GM12878 (cell line): Measurements from ENCODE around the gene IL1B. TPM values are rescaled to one million over a fixed set of nuclear protein-coding genes. Genes with fewer than 3 reads are reported as not detected.

ENCODE experiments used
- ATAC-seq: fragments of 200-7000 bp; cut with Tn5 transposase; 3 replicates; pipeline ENCODE4 v1.9.1; 2020; ENCODE audit warnings: mild to moderate bottlenecking, moderate library complexity
- BruUV-seq: library from RNA; stranded (reverse); fragments of 400-500 nt; replicated peaks from 2 replicates; lab custom pipeline; 2021; lab: Mats Ljungman, UMichigan
- CTCF ChIA-PET: fragments of 300-600 bp; sonication (Branson Sonifier 250); formaldehyde crosslinking; extraction: SDS; loops from one replicate; lab custom pipeline; 2021; ENCODE audit warnings: inconsistent platforms; lab: Yijun Ruan, JAX
- POLR2A ChIA-PET: fragments of 350-600 bp; formaldehyde crosslinking; extraction: SDS; loops from one replicate; lab custom pipeline; 2021; ENCODE audit warnings: inconsistent platforms; lab: Charles Lee
- RAD21 ChIA-PET: fragments of 300-600 bp; sonication (Branson Sonifier 250); formaldehyde crosslinking; loops from one replicate; lab custom pipeline; 2023; ENCODE audit warnings: antibody characterized with exemption; ENCODE audit not compliant: unreplicated experiment; lab: Charles Lee
- SMC1A ChIA-PET: fragments of 300-600 bp; sonication (Branson Sonifier 250); formaldehyde crosslinking; loops from one replicate; lab custom pipeline; 2023; ENCODE audit not compliant: unreplicated experiment, uncharacterized antibody; lab: Charles Lee
- DNase-seq: peaks from one replicate; pipeline ENCODE4 v3.0.0-alpha.2; 2011; ENCODE audit warnings: low read depth, low spot score
- FAIRE-seq: peaks from 3 replicates; lab custom pipeline; 2011; peaks lifted over from hg19 to GRCh38; lab: Jason Lieb, UNC
- H2AFZ ChIP-seq: 2 replicates; pipeline ENCODE4 v1.6.0; 2011; ENCODE audit warnings: low read depth, low read length, control low read depth; ENCODE audit not compliant: control insufficient read depth
- H3K27ac ChIP-seq: 2 replicates; pipeline ENCODE4 v1.5.1; 2011; ENCODE audit warnings: control low read depth; ENCODE audit not compliant: control insufficient read depth, insufficient read depth
- H3K27me3 ChIP-seq, 2 experiments: replicated peaks in 1 of 2; 2 replicates each; pipeline versions ENCODE4 v1.6.0 to v1.6.1; 2011; ENCODE audit warnings: low read length in 1 of 2; ENCODE audit not compliant: control insufficient read depth in 2 of 2, insufficient read depth in 2 of 2
- H3K36me3 ChIP-seq, 2 experiments: 2 replicates each; pipeline ENCODE4 v1.5.1; 2011; ENCODE audit warnings: low read length in 1 of 2; ENCODE audit not compliant: control insufficient read depth in 2 of 2, insufficient read depth in 2 of 2
- H3K4me1 ChIP-seq: 2 replicates; pipeline ENCODE4 v1.6.1; 2011; ENCODE audit warnings: mild to moderate bottlenecking, low read length, moderate library complexity, mixed read lengths; ENCODE audit not compliant: control insufficient read depth, insufficient read depth
- H3K4me2 ChIP-seq: 2 replicates; pipeline ENCODE4 v1.6.0; 2011; ENCODE audit warnings: control low read depth; ENCODE audit not compliant: control insufficient read depth, insufficient read depth
- H3K4me3 ChIP-seq: fragments of 200-600 bp; sonication (generic); 2 replicates; pipeline ENCODE4 v1.5.1; 2016
- H3K79me2 ChIP-seq: 2 replicates; pipeline ENCODE4 v1.6.0; 2011; ENCODE audit warnings: low read length; ENCODE audit not compliant: control insufficient read depth, insufficient read depth
- H3K9ac ChIP-seq: 2 replicates; pipeline ENCODE4 v1.8.0; 2011; ENCODE audit warnings: low read length, control low read depth, mixed read lengths; ENCODE audit not compliant: control insufficient read depth, insufficient read depth
- H3K9me3 ChIP-seq: replicated peaks from 3 replicates; pipeline ENCODE4 v1.5.1; 2011; ENCODE audit warnings: mild to moderate bottlenecking, low read length; ENCODE audit not compliant: control insufficient read depth, insufficient read depth
- H4K20me1 ChIP-seq: 2 replicates; pipeline ENCODE4 v1.6.0; 2011; ENCODE audit not compliant: control insufficient read depth, insufficient read depth
- BRCA1 ChIP-seq: IDR thresholded peaks from 2 replicates; pipeline ENCODE4 v1.6.1; 2011; ENCODE audit warnings: low read depth, low read length, improper control_type of control experiment
- E4F1 ChIP-seq: fragments of 450-650 bp; IDR thresholded peaks from 2 replicates; pipeline ENCODE4 v1.6.1; 2018; ENCODE audit warnings: borderline replicate concordance, mild to moderate bottlenecking; ENCODE audit not compliant: partially characterized antibody
- PAX8 ChIP-seq: fragments of 450-650 bp; IDR thresholded peaks from 2 replicates; pipeline ENCODE4 v1.6.1; 2017; ENCODE audit warnings: mild to moderate bottlenecking, moderate library complexity
- RELB ChIP-seq: fragments of 450-650 bp; IDR thresholded peaks from 2 replicates; pipeline ENCODE4 v1.6.1; 2017; ENCODE audit warnings: low read depth, mild to moderate bottlenecking, moderate library complexity
- RFX5 ChIP-seq: IDR thresholded peaks from 2 replicates; pipeline ENCODE4 v1.6.1; 2011; ENCODE audit warnings: low read depth, low read length, improper control_type of control experiment
- SMAD5 ChIP-seq: IDR thresholded peaks from 2 replicates; pipeline ENCODE4 v1.6.1; 2016; ENCODE audit warnings: antibody characterized with exemption, low read depth
- TCF3 ChIP-seq: IDR thresholded peaks from 2 replicates; pipeline ENCODE4 v1.6.1; 2012; ENCODE audit warnings: low read depth, mild to moderate bottlenecking, low read length, borderline replicate concordance; ENCODE audit not compliant: insufficient read depth
- ZBTB40 ChIP-seq: fragments of 450-650 bp; IDR thresholded peaks from 2 replicates; pipeline ENCODE4 v1.6.1; 2016; ENCODE audit warnings: mild to moderate bottlenecking, moderate library complexity, borderline replicate concordance
- ZNF592 ChIP-seq: fragments of 450-650 bp; IDR thresholded peaks from 2 replicates; pipeline ENCODE4 v1.6.1; 2017; ENCODE audit warnings: mild to moderate bottlenecking, moderate library complexity
- WGBS: methylation state at CpG from one replicate; pipeline ENCODE4 v1.1.6; 2016; ENCODE audit warnings: low lambda C conversion rate; ENCODE audit not compliant: insufficient replicate concordance, insufficient coverage; ENCODE audit errors: missing lambda C conversion rate; 5-methylcytosine and 5-hydroxymethylcytosine counted together
- in situ Hi-C: fragments of 300-500 bp; cut with MboI; formaldehyde crosslinking; loops from 9 replicates; pipeline ENCODE4 v1.14.3; 2018; ENCODE audit warnings: mixed read lengths
- intact Hi-C: fragments of 100-400 bp; cut with micrococcal nuclease; formaldehyde crosslinking; loops from one replicate; pipeline ENCODE4 v1.14.2; 2022; ENCODE audit not compliant: unreplicated experiment
- polyA plus RNA-seq, 11 experiments: library from polyadenylated mRNA; depleted of rRNA in 4 of 11; unstranded in 6 of 11; stranded (reverse) in 5 of 11; fragments of >200 nt; fragmentation: Nextera tagmentation in 4 of 11; fragmentation: Illumina TruSeq in 1 of 11; extraction: Ambion mirVana in 4 of 11; extraction: Trizol in 1 of 11; gene quantifications; 1 replicate in 1 of 11; 2 replicates in 10 of 11; pipeline versions ENCODE4 v1.2.1 to v1.2.3, GENCODE V29; 2011 to 2016; ENCODE audit warnings: inconsistent platforms in 2 of 11, missing spikeins in 2 of 11, low read depth in 1 of 11
- total RNA-seq, 4 experiments: library from RNA; depleted of rRNA in 3 of 4; stranded (reverse); fragments of >200 nt in 3 of 4; fragmentation: Illumina TruSeq in 1 of 4; extraction: Trizol in 1 of 4; gene quantifications; 2 replicates each; pipeline versions ENCODE4 v1.2.1 to v1.2.3, GENCODE V29; 2013 to 2021

IL1B gene
- total and polyA plus RNA-seq, 10 of the 15 experiments (the other 5 are each of a cell fraction or from before 2014, with no cell fraction given) = 0.20 to 1.6 (median 0.84) TPM

- intact Hi-C loops = no loop called here
- RAD21 ChIA-PET = interaction anchor here (1.5 kb wide), 1 partner anchor 97 kb away, joined by 4 read pairs; no protein-coding TSS in a partner anchor
- POLR2A ChIA-PET = no interaction called here
- BruUV-seq = no TSS peak
- CTCF ChIA-PET = interaction anchor here (1.3 to 4.8 kb wide), 2 partner anchors 43 to 98 kb away, joined by 5 to 17 read pairs; no protein-coding TSS in a partner anchor
- Histone ChIP-seq H3K9me3 (peaks cover 2% of the 10 kb centered on the region; the same call in 1 of the 3 replicates), H3K27me3 (no peaks in the 10 kb centered on the region), H3K4me2 (no peak overlapping the region), H3K4me3 (no peak overlapping the region), H3K9ac (no peak overlapping the region), H3K27ac (no peak overlapping the region), H3K4me1 (peaks cover 5% of the 10 kb centered on the region; the same call in 1 of the 2 replicates), H3K36me3 (no peaks in the 10 kb centered on the region), H2AFZ (no peak overlapping the region), H4K20me1 (no peaks in the 10 kb centered on the region), H3K79me2 (no peaks in the 10 kb centered on the region)
- WGBS = 98% methylated on average over 4 of the region's 4 CpGs
- DNase-seq (no peak), FAIRE-seq (peak; percentile 47), ATAC-seq (no peak)
- SMC1A ChIA-PET = interaction anchor here (1.0 to 2.0 kb wide), 6 partner anchors 15 to 95 kb away, joined by 3 to 7 read pairs (median 4); no protein-coding TSS in a partner anchor
- in situ Hi-C loops = no loop called here
- TF ChIP-seq ZBTB40 = no peak
- TF ChIP-seq SMAD5 = no peak
- TF ChIP-seq ZNF592 = no peak
- TF ChIP-seq RFX5 = no peak
- no peak for TF ChIP-seq TCF3
- TF ChIP-seq E4F1 = no peak
- TF ChIP-seq PAX8 = no peak
- no peak for TF ChIP-seq BRCA1
- no peak for TF ChIP-seq RELB
Measured at GRCh38 chr2:112787729-112788393, 48.7 kb downstream of the IL1B start.
